SHP77 treated with DMSO at 0.1 percent for 48 hours (cell line): ENCODE data around the gene SDHB.
A peak's percentile ranks its signal among the peaks of the same experiment; 100 is the strongest.

Experiments
- DNase-seq: peaks from one replicate; lab custom pipeline; 2025; lab: John Stamatoyannopoulos, UW

Gene SDHB

GRCh38 chr1:17053685-17054410 is at the start of gene SDHB:
SDHB (minus strand) TSS chr1:17054032; CDS start chr1:17054019, 13 bp downstream.
- peak; percentile 78 for DNase-seq

DNA sequence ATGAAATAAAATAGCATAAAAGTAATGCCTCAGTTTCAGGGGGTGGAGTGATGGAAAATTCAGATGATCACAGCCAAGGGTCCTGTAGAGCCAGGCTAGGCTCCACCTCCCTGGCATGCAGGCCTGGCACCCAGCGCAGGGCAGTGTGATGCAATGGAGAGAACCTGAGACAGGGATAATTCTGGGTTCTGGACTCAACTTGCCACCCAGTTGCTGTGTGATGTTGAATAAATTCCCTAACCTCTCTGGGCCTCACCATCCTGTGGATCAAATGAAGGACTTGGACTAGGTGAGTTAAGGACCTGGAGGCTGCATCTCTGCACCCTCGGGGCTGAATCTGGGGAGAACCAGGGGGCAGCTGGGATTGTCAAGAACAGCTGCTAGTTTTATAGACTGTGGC is 48.4 kb upstream of the SDHB start:
- DNase-seq = no peak

- DNase-seq = no peak
Measured at GRCh38 chr1:17101261-17101660, 47.4 kb upstream of the SDHB start.

- no peak for DNase-seq
Measured at GRCh38 chr1:17099616-17100340, 45.9 kb upstream of the SDHB start.

- DNase-seq = no peak
Measured at GRCh38 chr1:17098446-17099317, 44.9 kb upstream of the SDHB start.

DNA sequence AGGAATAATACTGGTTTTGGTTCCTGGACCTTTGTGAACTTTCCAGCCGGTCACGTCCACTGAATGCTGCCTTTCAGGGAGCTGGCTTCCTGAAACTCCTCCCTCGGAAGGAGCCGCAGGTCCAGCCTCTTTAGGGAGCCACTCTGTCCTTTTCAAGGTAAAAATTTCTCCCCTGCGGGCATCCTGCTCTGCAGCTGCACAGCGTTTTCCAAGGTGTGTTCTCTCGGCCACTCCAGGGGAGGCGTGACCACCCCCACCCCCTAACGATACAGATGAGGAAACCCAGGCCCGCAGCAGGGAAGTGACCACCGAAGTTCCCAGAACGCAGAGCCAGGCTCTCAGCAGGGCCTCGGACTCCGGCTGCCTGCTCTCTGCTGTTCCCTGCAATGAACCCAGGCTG is 44.0 kb upstream of the SDHB start:
- DNase-seq = no peak

- no peak for DNase-seq
Measured at GRCh38 chr1:17097147-17097546, 43.3 kb upstream of the SDHB start.

DNA sequence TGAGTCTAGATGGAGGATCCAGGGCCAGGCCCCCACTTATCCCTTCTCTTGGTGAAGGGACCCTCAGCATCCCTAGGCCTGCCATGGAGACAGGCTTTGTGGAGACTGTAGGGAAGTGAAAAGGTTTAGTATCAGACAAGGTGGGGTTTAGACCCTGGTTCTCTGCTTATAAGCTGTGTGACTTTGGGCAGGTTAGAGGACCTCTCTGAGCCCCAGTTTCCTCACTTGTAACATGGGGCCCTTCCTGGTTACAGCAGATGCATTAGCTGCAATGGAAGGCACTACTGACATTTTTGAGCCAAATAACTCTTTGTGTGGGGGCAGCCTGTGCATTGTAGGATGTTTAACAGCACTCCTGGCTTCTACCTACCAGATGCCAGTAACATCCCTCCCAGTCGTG is 42.8 kb upstream of the SDHB start:
- DNase-seq = no peak

DNA sequence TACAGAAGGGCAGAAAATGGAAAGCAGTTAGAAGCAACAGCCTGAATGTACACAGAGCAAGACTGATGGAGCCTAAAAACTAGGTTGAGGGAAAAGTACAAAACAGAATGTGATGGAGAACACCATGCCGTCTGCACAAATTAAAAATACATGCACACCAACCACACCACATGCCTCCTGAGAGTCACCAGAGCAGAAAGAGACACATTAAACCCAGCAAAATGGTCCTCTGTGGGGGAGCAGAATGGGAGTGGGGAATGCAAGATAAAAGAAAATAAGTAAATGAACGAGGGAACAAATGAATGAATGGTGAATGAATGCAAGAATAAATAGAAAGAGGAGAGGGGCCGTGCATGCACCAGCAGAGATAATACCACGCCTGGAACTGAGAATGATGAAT is 41.3 kb upstream of the SDHB start:
- DNase-seq = no peak

DNA sequence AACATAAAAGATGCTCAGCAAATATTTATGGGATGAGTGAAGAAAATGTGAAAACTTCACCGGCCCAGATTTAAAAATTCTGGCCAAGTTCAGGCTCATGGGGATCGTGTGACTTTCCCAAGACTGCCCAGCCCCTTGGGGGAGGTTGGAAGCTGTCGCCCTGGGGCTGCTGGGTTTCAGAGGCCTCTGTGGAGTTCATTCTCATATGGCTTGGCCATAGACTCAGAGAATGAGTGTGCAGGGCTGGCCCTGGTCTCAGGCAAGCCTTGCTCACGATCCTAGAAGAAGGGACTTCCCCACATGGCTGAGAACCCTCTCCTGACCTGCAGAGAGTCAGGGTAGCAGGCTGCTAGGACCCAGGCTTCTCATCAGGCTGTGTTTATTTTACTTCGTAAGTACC is 40.8 kb upstream of the SDHB start:
- no peak for DNase-seq

- no peak for DNase-seq
Measured at GRCh38 chr1:17093822-17094393, 40.1 kb upstream of the SDHB start.

GRCh38 chr1:17091252-17091651 is 37.4 kb upstream of the SDHB start:
- DNase-seq = no peak

DNA sequence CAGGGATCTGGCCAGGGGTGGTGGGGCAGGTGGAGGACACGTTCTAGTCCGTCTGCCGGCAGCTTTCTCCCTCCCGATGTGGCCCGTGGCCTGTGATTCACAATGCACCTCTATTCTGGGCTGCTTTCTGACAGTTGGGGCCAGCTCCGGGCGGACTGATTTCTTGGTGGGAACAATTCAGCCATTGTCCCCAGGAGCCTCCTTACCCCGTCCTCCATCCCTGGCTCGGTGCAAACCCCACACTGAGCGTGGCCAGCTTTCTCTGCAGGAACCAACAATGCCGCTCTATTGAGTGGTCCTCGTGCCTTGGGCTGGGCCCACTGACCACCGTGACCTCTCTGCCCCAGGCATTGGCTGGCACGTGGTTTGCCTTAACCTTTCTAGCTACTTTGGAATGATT is 35.7 kb upstream of the SDHB start:
- no peak for DNase-seq

GRCh38 chr1:17086751-17087150 is 32.9 kb upstream of the SDHB start:
- DNase-seq = no peak

DNA sequence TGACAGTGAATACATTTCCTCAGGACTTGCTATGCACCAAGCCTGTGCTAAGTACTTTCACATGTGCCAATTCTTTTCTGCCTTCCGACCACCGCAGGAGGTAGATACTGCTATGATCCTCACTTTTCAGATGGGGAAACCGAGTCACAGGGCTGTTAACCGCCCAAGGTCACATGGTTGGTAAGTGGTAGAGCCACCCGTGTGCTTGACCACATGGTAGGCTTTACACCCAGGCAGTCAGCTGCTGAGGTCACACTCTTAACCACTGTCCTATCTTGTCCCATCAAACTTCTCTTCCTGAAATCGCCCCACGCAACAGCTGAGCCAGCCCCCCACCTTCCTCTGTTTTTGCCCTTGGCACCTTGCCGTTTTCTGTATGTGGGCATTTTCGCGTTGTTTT is 31.0 kb upstream of the SDHB start:
- DNase-seq = no peak

- DNase-seq = no peak
Measured at GRCh38 chr1:17082761-17083160, 28.9 kb upstream of the SDHB start.

DNA sequence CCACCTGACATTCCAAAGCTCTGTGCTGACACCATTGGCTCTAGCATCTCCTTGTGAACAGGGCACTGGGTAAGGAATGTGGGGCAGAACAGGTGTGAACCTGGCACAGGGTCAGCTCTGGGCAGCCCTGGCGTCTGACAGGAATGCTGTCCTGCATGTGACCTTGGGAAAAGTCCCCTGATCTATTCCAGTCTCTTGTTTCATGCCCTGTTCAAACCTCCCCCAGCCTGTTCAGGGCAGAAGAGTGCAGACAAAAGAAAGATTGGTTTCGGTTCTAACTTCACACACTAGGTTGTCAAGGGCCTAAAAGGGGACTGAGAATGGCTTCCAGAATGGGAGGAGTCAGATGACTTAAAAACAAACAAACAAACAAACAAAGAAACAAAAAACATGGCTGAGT is 27.6 kb upstream of the SDHB start:
- DNase-seq = no peak

DNA sequence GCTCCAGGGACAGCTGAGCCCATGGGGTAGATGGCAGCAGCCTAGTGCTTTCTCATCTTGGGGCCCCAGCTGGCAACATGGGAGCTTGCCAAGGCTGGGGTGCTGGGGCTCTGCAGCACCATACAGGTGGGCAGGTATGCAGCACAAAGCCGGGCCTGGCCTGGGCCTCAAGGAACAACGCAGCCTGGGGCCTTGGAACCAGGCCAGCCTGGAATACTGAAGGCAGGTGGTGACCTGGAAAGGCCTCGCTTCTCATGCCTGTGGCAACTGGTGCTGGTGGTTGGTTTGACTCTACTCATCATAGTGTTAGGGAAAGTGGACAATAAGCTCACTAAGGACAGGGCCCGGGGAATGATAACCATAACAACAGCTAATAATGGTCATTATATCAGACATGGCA is 27.0 kb upstream of the SDHB start:
- DNase-seq = no peak

GRCh38 chr1:17080085-17080759 is 26.4 kb upstream of the SDHB start:
- DNase-seq = no peak

GRCh38 chr1:17078991-17079868 is 25.4 kb upstream of the SDHB start:
- no peak for DNase-seq
